ENCODE measurements around the gene TMEM269.
"Not testable (repeated sequence)": the region's sequence is repeated elsewhere in the genome, so short reads cannot be mapped to it uniquely, and the experiment has no call there.

TMEM269 gene

DNA sequence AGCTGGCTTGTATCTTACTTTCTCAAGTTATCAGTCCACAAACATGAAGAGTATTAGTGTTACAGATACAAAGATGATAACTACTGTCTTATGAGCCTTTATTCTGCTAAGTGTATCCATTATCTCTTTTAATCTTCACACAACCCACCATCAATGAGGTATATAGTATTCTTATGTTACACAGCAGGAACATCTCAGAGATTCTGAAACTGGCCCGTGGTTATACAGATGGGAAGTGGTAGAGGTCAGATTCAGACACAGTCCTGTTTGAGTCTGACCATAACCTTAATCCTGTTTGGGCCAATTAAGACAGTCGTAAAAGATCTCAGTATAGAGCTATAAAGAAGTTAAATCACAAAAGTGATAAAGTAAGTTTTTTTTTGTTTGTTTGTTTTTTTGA is 5.1 kb upstream of the TMEM269 start:
- DNase-seq: no peak

DNA sequence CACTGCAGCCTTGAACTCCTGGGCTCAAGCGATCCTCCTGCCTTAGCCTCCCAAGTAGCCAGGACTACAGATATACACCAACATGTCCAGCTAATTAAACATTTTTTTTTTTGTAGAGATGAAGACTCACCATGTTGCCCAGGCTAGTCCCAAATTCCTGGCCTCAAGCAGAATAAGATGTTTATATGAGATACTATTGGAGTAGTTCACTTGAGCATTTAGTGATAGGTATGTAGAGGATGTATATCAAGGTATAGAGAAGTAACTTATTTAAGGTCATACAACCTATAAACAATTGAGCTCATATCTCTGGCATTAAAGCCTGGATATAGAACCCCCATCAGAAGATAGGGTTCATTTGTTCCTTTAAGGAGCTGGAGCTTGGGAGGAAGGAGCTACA is 4.6 kb upstream of the TMEM269 start:
- no peak for DNase-seq

DNA sequence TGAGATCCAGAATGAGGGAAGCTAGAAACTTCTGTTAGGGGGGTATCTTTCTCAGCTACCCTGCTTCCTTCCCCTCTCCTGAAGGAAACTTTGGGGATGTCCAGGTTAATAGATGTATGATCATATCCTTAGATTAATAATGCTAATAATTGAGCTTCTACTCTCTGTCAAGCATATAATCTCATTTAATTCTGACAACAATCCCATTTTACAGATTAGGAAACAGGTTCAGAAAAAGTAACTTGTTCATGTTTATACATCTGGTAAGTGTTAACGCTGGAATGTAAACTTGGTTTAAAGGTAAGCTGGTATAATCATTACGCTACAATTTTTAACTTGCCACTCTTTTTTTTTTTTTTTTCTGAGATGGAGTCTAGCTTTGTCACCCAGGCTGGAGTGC is 1.7 kb upstream of the TMEM269 start:
- no peak for DNase-seq

DNA sequence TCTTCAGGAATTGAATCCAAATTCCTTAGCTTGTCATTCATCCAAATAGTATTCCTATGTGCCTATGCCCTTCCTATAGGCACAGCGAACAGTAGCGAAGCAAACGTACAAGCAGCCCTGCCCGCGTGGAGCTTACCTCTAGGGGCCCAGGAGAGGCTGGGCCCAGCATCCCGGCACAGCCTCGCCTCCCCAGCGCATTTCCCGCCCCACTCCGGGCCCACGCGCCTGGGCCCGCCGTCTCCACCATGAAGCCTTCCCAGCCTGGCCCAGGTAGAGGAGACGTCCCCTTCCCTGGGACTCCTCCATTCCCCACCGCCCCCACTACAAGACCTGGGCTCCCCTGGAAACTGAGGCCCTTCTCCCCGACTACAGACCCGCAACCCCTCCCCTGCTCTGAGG is 245 bp upstream of the TMEM269 start:
- no peak for DNase-seq

DNA sequence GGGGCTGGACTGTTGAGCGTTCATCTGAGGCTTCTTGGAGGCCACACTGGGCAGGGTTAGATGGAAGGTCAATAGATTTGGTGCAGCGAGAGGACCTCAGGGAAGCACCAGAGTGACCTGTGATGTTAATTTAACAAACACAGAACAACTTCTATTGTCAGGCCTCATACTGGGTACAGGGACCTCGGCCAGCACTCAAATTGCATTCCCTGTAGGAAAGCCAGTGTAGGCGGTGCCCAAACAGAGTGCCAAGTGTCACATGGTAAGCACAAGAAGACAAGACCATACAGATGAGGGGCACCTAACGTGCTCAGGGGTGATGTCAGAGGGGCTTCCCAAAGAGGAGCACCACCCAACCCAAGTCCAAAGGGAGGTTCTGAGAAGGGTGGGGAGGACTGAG is 1.3 kb downstream of the TMEM269 start:
- DNase-seq: no peak

DNA sequence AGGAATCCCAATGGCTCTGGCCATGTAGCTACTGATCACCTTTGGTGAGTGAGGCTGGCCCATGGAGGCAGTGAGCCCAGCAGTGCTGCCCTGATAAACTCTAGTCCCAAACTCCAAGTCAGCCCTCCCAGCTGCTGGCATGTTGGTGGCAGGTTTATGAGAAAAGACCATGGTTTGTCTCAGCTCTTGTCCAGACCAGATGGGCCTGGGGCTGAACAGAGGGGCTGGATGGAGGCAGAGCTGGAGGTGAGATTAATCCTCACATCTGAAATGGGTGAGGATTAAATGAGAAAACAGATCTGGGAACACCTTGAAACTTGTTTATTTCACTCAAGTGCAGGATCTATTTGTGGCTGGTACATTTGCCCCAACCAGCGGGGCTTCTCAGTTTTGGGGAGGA is 3.2 kb downstream of the TMEM269 start:
- DNase-seq: no peak

DNA sequence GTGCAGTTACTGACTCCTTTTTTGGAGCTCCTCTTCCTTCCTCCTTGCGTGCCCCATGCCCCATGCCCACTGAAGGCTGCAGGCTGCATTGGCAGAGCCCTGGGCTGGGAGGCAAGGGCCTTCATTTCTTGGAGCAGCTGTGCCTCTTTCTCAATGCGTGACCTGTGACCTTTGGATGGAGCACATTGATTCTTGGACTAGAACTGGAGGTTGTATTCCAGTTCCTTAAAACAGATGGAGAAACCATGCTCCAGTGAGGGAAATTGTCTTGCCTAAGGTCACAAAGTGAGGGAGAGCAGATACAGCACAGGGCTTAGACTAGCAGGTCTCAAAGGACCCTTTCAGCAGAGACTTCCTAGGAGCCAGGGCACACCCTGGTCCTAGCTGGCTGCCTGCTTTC is 9.0 kb downstream of the TMEM269 start:
- no peak for DNase-seq

DNA sequence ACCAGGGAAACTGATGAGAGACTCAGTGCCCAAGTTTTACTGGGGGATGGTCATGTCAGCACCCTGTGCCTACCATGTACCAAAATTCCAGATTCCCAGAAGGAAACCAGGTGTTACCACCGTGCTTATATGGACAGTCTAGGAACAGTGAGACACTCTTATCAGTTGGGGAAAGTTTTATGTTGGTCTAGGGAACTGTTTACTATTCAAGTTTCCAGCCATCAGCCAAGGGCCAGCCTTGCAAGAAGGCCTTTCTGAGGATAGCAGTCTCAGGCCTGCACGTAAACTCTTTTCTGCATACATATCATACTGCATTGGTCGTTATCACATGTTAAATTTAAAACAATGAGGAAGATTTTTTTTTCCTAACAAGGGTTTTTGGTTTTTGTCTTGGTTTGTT is 12.6 kb downstream of the TMEM269 start:
- no peak for DNase-seq

DNA sequence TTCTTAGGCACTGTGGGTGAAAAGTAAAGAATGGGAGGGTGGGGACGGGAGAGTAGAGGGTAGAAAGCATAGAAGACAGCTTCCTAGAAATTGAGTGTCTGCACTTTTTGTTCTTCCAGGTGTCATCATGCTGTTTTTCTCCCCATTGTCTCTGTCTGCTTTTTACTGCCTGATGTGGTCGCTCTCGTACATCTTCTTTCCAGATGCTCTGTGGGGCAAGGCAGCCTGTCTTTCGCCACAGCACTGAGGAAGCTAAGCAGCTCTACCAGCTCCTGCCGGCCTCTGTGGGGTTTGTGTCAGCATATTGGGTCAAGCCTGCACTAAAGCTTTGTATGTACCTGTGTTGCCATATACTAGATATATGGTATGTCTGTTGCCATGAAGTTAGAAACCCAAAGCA is 13.2 kb downstream of the TMEM269 start:
- DNase-seq: no peak

DNA sequence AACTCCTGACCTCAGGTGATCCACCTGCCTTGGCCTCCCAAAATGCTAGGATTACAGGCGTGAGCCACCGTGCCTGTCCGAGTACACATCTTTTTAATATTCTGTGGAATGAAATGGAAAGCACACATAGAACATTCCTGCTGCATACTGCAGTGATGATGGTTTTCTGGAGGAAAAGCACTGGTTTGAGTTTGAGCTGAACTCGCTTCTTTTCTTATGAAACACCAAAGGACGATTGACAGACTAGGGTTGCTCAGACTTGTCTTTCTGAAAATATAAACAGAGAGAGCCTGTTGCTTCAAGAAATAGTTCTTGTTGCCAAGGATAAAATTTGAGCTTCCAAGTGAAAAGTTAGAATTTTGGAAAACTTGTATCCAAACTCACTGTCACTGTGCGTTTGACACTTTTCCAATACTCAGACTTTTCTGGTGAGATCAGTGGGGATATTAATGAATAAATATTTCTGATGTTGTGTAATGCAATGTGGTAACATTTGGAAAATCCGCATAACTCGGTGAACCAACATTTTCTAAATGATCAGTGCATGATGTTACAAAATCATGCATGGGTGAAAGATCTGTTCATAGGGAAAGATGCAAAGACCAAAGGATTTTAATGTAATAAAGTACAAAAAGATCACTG is 17.2 kb downstream of the TMEM269 start:
- DNase-seq: no peak

DNA sequence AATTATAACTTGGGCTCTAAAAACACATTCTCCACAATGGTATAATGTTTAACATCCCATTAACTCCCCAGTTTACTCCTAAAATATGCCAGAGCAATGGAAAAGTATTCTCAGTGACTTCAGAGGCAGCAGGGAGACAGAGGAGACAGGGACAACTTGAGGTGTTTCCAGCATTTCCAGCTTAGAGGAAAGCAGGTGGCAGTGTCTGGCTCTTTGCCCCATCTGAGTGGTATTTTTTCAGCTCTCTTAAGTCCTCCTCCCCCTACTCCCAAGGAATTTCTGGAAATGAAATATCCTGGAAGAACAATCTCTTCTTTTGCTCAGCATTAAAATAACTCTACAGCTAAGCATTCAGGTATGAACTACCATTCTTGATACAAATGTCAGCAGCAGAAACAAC is 21.4 kb downstream of the TMEM269 start:
- DNase-seq: no peak

DNA sequence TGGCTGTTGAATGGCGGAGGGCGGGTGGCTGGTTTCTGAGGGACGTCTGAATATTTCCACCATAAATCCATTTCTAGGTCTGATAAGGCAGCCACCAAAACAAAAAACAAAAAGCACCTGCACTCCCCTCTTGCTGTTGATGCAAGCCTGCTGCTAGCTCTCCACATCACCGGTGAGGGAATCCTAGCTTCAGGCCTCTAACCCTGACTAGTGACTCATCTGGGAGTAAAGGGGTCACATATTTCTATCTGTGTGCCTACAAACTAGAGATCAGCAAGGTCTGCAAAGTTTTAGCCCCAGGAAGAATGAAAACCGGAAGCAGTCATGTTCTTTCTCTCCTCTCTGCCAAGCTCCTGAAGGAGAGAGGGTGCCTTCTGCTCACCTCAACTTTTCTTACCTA is 21.8 kb downstream of the TMEM269 start:
- no peak for DNase-seq

DNA sequence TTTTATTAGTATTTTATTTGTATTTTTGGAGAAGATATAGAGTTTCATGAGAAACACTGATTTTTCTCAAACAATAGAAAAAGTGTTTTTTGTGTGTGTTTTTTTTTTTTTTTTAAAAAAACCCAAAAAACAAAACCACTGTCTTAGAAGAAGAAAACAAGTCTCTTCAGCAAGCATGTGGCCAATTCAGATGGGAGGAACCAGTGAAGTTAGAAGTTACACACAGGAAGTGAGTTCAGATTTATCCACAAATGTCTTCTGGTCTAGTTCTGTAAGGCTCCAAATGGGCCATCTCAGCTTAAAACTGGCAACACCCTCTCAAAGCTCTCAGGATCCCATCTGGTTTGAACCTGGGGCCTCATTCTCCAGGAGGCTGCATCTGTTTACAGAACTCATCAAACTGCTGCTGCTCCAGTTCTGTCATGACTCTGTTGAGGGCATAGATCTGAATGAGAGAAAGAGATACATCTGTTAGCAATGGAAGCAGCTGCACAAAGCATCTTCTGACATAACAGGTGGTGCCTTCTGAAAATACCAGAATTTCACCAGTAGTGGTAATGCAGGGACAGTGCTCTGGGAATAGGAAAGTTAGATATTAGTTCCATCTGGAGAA is 22.4 kb downstream of the TMEM269 start:
- no peak for DNase-seq

DNA sequence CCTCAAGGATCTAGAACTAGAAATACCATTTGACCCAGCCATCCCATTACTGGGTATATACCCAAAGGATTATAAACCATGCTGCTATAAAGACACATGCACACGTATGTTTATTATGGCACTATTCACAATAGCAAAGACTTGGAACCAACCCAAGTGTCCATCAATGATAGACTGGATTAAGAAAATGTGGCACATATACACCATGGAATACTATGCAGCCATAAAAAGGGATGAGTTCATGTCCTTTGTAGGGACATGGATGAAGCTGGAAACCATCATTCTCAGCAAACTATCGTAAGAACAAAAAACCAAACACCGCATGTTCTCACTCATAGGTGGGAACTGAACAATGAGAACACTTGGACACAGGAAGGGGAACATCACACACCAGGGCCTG is 30.0 kb downstream of the TMEM269 start:
- DNase-seq: not testable (repeated sequence)

DNA sequence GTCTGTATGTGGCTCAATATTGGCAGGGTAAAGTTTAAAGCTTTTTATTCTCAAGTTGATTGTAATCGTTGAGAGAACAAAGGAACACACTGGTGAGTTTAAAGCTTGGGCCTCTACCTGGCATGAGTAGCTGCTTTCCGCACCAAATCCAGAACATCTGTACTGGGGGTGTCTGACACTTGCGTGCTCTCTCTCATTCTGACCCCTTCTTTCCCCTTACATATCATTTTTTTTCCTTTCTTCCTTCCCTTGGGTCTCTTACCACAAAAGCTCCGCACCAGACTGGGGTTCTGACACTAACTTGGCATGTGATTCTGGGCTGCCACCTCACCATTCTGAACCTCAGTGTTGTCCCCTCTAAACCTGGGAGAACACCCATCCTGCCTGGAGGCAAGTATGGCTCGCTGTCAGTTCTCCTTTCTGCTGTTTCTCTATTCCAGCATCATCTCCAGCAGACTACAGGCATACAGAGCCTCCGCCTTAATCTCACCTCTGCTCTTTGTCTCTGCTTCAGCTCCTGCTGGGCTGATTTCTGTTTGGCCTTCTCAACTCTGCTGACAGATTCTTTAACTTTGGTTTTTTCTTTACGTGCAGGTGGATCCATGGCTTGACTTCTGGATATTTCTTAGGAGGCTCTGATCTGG is 31.3 kb downstream of the TMEM269 start:
- no peak for DNase-seq

DNA sequence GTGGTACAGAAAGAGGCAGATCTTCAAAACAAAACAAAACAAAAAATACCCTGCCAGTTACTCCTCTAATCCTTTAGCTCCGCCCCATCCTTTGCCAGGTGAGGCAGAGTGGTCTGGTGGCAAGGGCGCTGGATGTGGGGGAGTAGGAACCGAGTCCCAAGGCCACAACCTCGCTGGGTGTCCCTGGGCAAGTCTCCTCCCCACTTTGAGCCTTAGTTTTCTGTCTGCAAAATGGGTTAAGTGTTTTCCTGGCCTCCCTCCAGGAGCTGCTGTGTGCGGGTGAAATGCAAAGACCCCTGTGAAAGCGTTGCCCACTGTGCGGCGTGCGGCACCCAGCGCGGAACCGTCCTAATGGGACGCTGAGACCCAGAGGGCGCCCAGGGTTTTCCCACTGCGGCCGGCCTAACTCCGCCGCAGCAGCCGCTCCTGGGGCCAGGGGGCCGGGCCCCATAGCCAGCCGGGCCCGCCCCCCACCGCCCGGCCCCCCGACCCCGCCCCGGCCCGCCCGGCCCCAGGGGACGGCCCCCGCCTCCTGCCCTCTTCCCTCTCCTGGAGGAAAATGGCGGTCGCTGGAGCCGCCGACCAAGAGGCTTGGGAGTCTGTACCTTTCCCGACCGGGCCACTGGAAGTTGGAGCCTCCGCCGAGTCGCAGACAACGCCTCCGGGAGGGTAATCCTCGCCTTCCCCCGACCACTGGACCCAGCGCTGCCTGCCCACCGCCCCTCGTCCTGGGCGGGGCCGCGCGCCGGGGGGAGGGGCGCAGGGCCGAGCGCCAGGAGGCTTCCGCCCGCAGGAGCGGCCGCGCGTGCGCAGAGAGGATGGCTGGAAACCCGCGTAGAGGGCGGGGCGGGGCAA is 32.0 kb downstream of the TMEM269 start, which contains the start of the genes ERMAP and SVBP:
Gene ERMAP (plus strand): TSS at position 538 of the 855 bp plus-strand sequence. CDS start 13,327 bp downstream, outside the sequence.
Gene SVBP (minus strand): TSS at position 813 of the 855 bp plus-strand sequence. CDS start 853 bp downstream, outside the sequence.
- peak; percentile 93 for DNase-seq

DNA sequence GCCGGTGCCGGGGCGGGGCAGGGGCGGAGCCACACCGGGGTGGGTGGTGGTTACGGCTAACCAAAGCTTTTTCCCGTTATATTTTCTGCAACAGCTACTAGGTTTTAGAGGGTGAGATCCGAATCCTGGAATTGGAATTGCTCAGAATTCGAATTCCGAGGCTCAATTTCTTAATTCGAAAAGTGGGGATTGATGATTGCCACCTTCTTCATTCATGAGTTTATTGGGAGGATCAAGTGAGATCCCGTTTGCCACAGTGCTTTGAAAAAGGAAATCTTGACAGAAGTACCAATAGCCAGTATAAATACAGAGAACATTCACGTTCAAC is 32.6 kb downstream of the TMEM269 start:
- DNase-seq: no peak

DNA sequence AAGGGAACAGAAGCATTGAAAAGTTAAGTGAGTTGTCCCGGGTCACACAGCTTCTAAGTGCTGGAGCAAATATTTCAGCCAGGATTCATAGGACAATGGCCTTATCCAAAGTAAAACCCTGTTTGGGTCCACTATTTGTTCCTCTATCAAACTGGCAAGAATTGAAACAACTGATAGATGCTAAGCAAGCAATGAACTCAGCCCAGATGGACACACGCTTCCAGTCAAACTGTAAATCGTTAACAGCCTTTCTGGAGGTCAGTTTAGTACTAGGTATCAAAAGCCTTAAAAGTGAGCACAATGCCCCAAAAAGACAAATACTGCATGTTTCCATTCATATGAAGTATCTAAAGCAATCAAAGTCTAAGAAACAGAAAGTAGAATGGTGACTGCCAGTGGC is 33.2 kb downstream of the TMEM269 start:
- no peak for DNase-seq

DNA sequence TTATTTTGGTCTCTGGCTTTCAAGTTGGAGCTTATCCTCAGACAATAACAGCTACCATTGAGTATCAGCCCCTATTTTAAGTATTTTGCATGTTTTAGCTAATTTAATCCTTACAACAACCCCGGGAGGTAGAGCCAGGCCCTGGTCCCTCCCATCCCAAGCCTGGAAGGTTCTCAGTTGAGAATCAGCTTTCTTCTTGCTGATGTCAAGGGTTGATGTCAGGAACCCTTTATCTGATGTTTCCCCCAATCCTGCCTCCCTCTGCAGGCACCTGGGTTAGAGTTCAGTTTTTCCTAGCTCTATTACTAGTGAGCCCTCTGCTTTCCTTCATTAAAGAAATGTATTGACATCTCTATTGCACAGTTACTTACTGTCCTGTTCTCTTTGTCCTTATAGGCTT is 36.0 kb downstream of the TMEM269 start:
- DNase-seq: no peak

DNA sequence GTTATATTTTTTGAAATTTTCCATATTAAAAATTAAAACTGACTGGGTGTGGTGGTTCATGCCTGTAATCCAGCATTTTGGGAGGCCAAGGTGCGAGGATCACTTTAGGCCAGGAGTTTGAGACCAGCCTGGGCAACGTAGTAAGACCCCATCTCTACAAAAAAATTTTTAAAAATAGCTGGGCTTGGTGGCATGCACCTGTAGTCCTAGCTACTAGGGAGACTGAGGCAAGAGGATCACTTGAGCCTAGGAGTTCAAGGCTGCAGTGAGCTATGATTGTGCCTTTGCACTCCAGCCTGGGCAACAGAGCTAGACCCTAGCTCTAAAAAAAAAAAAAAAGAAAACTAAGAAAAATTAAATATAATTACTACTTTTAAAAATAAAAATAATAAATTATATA is 36.9 kb downstream of the TMEM269 start:
- no peak for DNase-seq

DNA sequence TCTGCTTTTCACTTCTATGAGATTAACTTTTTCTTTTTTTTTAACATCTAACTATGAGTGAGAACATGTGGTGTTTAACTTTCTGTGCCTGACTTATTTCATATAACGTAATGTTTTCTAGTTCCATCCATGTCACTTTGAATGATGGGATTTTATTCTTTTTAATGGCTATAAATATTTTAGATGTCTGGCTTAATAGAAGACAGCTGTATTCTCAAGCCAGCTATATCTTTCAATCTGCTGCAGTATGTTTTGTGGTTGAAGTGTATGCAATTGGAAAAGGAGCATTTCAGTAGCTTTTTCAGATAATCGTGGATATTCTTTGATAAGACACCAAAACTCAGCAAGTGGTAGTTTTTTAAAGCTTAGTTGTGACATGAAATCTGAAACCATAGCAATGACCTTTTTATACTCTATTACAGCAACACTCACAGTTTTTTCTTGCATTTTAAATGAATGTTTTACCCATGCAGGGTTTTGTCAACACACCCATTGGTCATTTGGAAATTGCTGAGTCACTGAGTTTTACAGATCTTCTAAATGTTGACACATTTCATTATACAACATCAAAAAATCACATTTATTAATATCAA is 38.1 kb downstream of the TMEM269 start:
- no peak for DNase-seq

DNA sequence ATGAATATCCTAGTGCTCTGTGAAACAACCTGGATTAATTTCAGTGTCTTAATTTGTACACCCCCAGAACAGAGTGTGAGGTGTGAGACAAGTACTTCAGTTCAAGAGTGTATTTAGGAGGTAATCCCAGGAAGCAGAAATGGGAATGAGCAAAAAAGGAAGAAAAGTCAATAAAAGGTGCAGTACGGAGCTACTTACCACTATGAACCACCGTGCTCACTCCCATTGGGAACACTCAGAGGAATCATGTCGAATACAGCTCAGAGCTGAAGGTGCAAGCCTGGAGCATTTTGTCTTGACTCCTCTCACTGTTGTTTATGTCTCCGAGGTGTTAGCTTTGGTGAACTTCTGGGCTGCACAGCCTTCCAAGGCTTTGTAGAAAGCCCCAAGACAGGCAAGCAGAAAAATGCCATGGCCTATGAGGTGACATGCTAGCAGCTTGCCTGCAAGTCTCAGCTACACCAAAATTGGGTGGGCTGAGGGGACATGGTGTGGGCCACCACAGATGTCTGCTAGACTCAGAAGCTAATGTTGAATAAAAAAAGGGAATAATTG is 39.8 kb downstream of the TMEM269 start:
- DNase-seq: no peak
